GM12878 (cell line): ENCODE results near the gene SCARF1. TPM values are rescaled to one million over a fixed set of nuclear protein-coding genes. Genes with fewer than 3 reads are reported as not detected.
A peak's percentile ranks its signal among the peaks of the same experiment; 100 is the strongest.

Experiments used
- BACH1 ChIP-seq: fragments of 450-650 bp; IDR thresholded peaks from 2 replicates; pipeline ENCODE4 v1.6.1; 2017; ENCODE audit warnings: mild to moderate bottlenecking, borderline replicate concordance
- BCL11A ChIP-seq: IDR thresholded peaks from 2 replicates; pipeline ENCODE4 v1.6.1; 2011; ENCODE audit warnings: low read depth, low read length
- CHD1 ChIP-seq: IDR thresholded peaks from 2 replicates; pipeline ENCODE4 v1.6.1; 2012; ENCODE audit warnings: low read depth, low read length, improper control_type of control experiment
- IKZF2 ChIP-seq, 2 experiments: fragments of 450-650 bp; IDR thresholded peaks; 2 replicates each; pipeline ENCODE4 v1.6.1; 2017; ENCODE audit warnings: mild to moderate bottlenecking in 2 of 2, moderate library complexity in 2 of 2
- JUNB ChIP-seq: IDR thresholded peaks from 2 replicates; pipeline ENCODE4 v1.6.1; 2016; ENCODE audit warnings: antibody characterized with exemption, mild to moderate bottlenecking
- TARDBP ChIP-seq: IDR thresholded peaks from 2 replicates; pipeline ENCODE4 v1.6.1; 2016; ENCODE audit warnings: borderline replicate concordance
- ZBED1 ChIP-seq: IDR thresholded peaks from 2 replicates; pipeline ENCODE4 v1.6.1; 2016; ENCODE audit warnings: borderline replicate concordance
- ZSCAN29 ChIP-seq: fragments of 450-650 bp; IDR thresholded peaks from 2 replicates; pipeline ENCODE4 v1.6.1; 2017; ENCODE audit warnings: mild to moderate bottlenecking, moderate library complexity
- ZZZ3 ChIP-seq: IDR thresholded peaks from 2 replicates; pipeline ENCODE4 v1.6.1; 2011; ENCODE audit warnings: low read depth; ENCODE audit not compliant: control insufficient read depth, insufficient read length
- polyA plus RNA-seq, 11 experiments: library from polyadenylated mRNA; depleted of rRNA in 4 of 11; unstranded in 6 of 11; stranded (reverse) in 5 of 11; fragments of >200 nt; fragmentation: Nextera tagmentation in 4 of 11; fragmentation: Illumina TruSeq in 1 of 11; extraction: Ambion mirVana in 4 of 11; extraction: Trizol in 1 of 11; gene quantifications; 1 replicate in 1 of 11; 2 replicates in 10 of 11; pipeline versions ENCODE4 v1.2.1 to v1.2.3, GENCODE V29; 2011 to 2016; ENCODE audit warnings: inconsistent platforms in 2 of 11, missing spikeins in 2 of 11, low read depth in 1 of 11
- total RNA-seq, 4 experiments: library from RNA; depleted of rRNA in 3 of 4; stranded (reverse); fragments of >200 nt in 3 of 4; fragmentation: Illumina TruSeq in 1 of 4; extraction: Trizol in 1 of 4; gene quantifications; 2 replicates each; pipeline versions ENCODE4 v1.2.1 to v1.2.3, GENCODE V29; 2013 to 2021
- TF ChIP-seq, protein P1 (sequence below): IDR thresholded peaks from 2 replicates; pipeline ENCODE4 v1.6.1; 2012; ENCODE audit warnings: improper control_type of control experiment, low read depth, low read length; ENCODE audit not compliant: insufficient replicate concordance
- TF ChIP-seq, protein P2 (sequence below): fragments of 450-650 bp; IDR thresholded peaks from 2 replicates; pipeline ENCODE4 v1.6.1; 2014; ENCODE audit warnings: mild to moderate bottlenecking
- TF ChIP-seq, protein P3 (sequence below): fragments of 450-650 bp; IDR thresholded peaks from 2 replicates; pipeline ENCODE4 v1.6.1; 2017; ENCODE audit warnings: mild to moderate bottlenecking, moderate library complexity
- TF ChIP-seq, protein P4 (sequence below): IDR thresholded peaks from 2 replicates; pipeline ENCODE4 v1.6.1; 2011; ENCODE audit warnings: borderline replicate concordance, low read depth, mild to moderate bottlenecking, moderate library complexity, low read length; ENCODE audit not compliant: insufficient read depth, poor library complexity, severe bottlenecking
- TF ChIP-seq, protein P5 (sequence below): fragments of 450-650 bp; IDR thresholded peaks from 2 replicates; pipeline ENCODE4 v1.6.1; 2017; ENCODE audit warnings: antibody characterized with exemption, mild to moderate bottlenecking, moderate library complexity

SCARF1 gene
- total and polyA plus RNA-seq, 10 of the 15 experiments (the other 5 are each of a cell fraction or from before 2014, with no cell fraction given): 0.10 to 1.7 (median 0.43) TPM

DNA sequence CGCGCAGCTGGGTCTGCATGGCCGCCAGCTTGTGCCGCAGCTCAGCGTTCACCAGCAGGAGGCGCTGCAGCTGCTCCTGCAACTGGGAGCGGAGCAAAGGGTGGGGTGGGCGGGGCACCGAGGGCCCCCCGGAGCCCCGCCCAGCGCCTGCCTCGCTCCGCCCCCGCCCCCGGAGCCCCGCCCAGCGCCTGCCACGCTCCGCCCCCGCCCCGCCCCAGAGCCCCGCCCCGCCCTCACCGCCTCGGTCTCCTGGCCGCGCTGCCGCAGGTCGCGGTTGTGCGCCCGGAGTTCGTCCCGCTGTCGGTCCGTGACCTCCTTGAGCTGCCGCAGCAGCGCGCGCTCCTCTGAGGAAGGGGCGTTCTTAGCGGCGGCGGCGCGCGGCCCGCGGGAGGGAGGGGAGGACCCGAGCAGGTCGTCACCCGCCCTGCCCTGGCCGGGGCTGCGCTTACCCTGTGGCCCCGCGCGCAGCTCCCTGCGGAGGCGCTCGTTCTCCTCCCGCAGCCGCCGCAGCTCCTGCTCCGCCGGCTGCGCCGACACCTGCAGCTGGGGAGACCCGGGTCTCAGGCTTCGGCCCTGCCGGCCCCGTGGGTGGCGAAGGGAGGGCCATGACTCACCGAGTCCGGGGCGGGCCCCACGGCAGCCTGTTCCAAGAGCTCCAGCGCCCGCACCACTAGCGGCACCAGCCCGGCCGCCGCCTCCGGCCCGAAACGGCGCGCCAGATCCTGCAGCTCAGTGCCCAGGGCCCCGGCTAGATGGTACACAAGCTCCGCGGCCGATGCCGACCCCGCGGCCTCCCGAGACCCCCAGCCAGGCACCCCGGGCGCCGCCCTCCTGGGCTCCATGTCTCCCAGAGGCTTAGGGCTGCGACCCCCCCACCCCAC is 3.7 kb upstream of the SCARF1 start (continued):
- TF ChIP-seq, protein P1, sequence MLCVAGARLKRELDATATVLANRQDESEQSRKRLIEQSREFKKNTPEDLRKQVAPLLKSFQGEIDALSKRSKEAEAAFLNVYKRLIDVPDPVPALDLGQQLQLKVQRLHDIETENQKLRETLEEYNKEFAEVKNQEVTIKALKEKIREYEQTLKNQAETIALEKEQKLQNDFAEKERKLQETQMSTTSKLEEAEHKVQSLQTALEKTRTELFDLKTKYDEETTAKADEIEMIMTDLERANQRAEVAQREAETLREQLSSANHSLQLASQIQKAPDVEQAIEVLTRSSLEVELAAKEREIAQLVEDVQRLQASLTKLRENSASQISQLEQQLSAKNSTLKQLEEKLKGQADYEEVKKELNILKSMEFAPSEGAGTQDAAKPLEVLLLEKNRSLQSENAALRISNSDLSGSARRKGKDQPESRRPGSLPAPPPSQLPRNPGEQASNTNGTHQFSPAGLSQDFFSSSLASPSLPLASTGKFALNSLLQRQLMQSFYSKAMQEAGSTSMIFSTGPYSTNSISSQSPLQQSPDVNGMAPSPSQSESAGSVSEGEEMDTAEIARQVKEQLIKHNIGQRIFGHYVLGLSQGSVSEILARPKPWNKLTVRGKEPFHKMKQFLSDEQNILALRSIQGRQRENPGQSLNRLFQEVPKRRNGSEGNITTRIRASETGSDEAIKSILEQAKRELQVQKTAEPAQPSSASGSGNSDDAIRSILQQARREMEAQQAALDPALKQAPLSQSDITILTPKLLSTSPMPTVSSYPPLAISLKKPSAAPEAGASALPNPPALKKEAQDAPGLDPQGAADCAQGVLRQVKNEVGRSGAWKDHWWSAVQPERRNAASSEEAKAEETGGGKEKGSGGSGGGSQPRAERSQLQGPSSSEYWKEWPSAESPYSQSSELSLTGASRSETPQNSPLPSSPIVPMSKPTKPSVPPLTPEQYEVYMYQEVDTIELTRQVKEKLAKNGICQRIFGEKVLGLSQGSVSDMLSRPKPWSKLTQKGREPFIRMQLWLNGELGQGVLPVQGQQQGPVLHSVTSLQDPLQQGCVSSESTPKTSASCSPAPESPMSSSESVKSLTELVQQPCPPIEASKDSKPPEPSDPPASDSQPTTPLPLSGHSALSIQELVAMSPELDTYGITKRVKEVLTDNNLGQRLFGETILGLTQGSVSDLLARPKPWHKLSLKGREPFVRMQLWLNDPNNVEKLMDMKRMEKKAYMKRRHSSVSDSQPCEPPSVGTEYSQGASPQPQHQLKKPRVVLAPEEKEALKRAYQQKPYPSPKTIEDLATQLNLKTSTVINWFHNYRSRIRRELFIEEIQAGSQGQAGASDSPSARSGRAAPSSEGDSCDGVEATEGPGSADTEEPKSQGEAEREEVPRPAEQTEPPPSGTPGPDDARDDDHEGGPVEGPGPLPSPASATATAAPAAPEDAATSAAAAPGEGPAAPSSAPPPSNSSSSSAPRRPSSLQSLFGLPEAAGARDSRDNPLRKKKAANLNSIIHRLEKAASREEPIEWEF: no peak
- no peak for TF ChIP-seq CHD1
- TF ChIP-seq, protein P2, sequence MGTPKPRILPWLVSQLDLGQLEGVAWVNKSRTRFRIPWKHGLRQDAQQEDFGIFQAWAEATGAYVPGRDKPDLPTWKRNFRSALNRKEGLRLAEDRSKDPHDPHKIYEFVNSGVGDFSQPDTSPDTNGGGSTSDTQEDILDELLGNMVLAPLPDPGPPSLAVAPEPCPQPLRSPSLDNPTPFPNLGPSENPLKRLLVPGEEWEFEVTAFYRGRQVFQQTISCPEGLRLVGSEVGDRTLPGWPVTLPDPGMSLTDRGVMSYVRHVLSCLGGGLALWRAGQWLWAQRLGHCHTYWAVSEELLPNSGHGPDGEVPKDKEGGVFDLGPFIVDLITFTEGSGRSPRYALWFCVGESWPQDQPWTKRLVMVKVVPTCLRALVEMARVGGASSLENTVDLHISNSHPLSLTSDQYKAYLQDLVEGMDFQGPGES: no peak
- no peak for TF ChIP-seq IKZF2 (IDR thresholded peaks at IDR 0.05)
- 0 out of 2 replicates have a peak, but pooled peaks have one; percentile 26 for TF ChIP-seq ZBED1
- no peak for TF ChIP-seq BCL11A
- TF ChIP-seq ZSCAN29: no peak
- TF ChIP-seq TARDBP: no peak
- TF ChIP-seq JUNB: no peak
- TF ChIP-seq ZZZ3: no peak
- TF ChIP-seq, protein P3, sequence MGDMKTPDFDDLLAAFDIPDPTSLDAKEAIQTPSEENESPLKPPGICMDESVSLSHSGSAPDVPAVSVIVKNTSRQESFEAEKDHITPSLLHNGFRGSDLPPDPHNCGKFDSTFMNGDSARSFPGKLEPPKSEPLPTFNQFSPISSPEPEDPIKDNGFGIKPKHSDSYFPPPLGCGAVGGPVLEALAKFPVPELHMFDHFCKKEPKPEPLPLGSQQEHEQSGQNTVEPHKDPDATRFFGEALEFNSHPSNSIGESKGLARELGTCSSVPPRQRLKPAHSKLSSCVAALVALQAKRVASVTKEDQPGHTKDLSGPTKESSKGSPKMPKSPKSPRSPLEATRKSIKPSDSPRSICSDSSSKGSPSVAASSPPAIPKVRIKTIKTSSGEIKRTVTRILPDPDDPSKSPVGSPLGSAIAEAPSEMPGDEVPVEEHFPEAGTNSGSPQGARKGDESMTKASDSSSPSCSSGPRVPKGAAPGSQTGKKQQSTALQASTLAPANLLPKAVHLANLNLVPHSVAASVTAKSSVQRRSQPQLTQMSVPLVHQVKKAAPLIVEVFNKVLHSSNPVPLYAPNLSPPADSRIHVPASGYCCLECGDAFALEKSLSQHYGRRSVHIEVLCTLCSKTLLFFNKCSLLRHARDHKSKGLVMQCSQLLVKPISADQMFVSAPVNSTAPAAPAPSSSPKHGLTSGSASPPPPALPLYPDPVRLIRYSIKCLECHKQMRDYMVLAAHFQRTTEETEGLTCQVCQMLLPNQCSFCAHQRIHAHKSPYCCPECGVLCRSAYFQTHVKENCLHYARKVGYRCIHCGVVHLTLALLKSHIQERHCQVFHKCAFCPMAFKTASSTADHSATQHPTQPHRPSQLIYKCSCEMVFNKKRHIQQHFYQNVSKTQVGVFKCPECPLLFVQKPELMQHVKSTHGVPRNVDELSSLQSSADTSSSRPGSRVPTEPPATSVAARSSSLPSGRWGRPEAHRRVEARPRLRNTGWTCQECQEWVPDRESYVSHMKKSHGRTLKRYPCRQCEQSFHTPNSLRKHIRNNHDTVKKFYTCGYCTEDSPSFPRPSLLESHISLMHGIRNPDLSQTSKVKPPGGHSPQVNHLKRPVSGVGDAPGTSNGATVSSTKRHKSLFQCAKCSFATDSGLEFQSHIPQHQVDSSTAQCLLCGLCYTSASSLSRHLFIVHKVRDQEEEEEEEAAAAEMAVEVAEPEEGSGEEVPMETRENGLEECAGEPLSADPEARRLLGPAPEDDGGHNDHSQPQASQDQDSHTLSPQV: no peak
- no peak for TF ChIP-seq BACH1
- TF ChIP-seq, protein P4, sequence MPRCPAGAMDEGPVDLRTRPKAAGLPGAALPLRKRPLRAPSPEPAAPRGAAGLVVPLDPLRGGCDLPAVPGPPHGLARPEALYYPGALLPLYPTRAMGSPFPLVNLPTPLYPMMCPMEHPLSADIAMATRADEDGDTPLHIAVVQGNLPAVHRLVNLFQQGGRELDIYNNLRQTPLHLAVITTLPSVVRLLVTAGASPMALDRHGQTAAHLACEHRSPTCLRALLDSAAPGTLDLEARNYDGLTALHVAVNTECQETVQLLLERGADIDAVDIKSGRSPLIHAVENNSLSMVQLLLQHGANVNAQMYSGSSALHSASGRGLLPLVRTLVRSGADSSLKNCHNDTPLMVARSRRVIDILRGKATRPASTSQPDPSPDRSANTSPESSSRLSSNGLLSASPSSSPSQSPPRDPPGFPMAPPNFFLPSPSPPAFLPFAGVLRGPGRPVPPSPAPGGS: no peak
- TF ChIP-seq, protein P5, sequence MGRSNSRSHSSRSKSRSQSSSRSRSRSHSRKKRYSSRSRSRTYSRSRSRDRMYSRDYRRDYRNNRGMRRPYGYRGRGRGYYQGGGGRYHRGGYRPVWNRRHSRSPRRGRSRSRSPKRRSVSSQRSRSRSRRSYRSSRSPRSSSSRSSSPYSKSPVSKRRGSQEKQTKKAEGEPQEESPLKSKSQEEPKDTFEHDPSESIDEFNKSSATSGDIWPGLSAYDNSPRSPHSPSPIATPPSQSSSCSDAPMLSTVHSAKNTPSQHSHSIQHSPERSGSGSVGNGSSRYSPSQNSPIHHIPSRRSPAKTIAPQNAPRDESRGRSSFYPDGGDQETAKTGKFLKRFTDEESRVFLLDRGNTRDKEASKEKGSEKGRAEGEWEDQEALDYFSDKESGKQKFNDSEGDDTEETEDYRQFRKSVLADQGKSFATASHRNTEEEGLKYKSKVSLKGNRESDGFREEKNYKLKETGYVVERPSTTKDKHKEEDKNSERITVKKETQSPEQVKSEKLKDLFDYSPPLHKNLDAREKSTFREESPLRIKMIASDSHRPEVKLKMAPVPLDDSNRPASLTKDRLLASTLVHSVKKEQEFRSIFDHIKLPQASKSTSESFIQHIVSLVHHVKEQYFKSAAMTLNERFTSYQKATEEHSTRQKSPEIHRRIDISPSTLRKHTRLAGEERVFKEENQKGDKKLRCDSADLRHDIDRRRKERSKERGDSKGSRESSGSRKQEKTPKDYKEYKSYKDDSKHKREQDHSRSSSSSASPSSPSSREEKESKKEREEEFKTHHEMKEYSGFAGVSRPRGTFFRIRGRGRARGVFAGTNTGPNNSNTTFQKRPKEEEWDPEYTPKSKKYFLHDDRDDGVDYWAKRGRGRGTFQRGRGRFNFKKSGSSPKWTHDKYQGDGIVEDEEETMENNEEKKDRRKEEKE: no peak
